WTC11 (cell line): ENCODE data around the gene ZP2. TPM values are rescaled to one million over a fixed set of nuclear protein-coding genes. Genes with fewer than 3 reads are reported as not detected.

Experiments
- ATAC-seq: fragments of 200-7000 bp; cut with Tn5 transposase; 2 replicates; pipeline ENCODE4 v1.10.0; 2021; ENCODE audit warnings: mild to moderate bottlenecking, moderate library complexity
- CTCF ChIA-PET: fragments of 300-600 bp; sonication (Branson Sonifier 250); formaldehyde crosslinking; loops from one replicate; lab custom pipeline; 2021; ENCODE audit warnings: antibody characterized with exemption; lab: Charles Lee
- POLR2A ChIA-PET: fragments of 350-600 bp; sonication (Branson Sonifier 250); formaldehyde crosslinking; loops from one replicate; lab custom pipeline; 2021; ENCODE audit warnings: antibody characterized with exemption; lab: Charles Lee
- DNase-seq: peaks from one replicate; pipeline ENCODE4 v3.0.0; 2021; ENCODE audit warnings: low spot score
- H3K27ac Mint-ChIP-seq: 2 replicates; pipeline ENCODE4 v1.8.0; 2021; ENCODE audit warnings: mixed read lengths
- H3K27me3 Mint-ChIP-seq: 2 replicates; pipeline ENCODE4 v1.8.0; 2021; ENCODE audit warnings: low read depth, mild to moderate bottlenecking, moderate library complexity, mixed read lengths
- H3K36me3 Mint-ChIP-seq: 2 replicates; pipeline ENCODE4 v1.8.0; 2021; ENCODE audit warnings: mixed read lengths
- H3K4me1 Mint-ChIP-seq: 2 replicates; pipeline ENCODE4 v1.8.0; 2022; ENCODE audit warnings: mixed read lengths
- H3K4me3 Mint-ChIP-seq: 2 replicates; pipeline ENCODE4 v1.8.0; 2021; ENCODE audit warnings: mild to moderate bottlenecking, moderate library complexity, mixed read lengths
- H3K9me3 Mint-ChIP-seq: 2 replicates; pipeline ENCODE4 v1.8.0; 2021; ENCODE audit warnings: mixed read lengths
- ARID4B ChIP-seq: sonication (generic); formaldehyde crosslinking; IDR thresholded peaks from 2 replicates; pipeline ENCODE4 v1.8.0; 2023; ENCODE audit warnings: missing genetic modification reagents, mild to moderate bottlenecking, borderline replicate concordance
- CBFB ChIP-seq: sonication (generic); formaldehyde crosslinking; IDR thresholded peaks from 2 replicates; pipeline ENCODE4 v1.8.1; 2022; ENCODE audit warnings: mild to moderate bottlenecking, low read depth, missing genetic modification reagents
- ETV6 ChIP-seq: sonication (generic); formaldehyde crosslinking; IDR thresholded peaks from 2 replicates; pipeline ENCODE4 v1.8.1; 2022; ENCODE audit warnings: mild to moderate bottlenecking, missing genetic modification reagents
- GABPB1 ChIP-seq: sonication (generic); formaldehyde crosslinking; IDR thresholded peaks from 2 replicates; pipeline ENCODE4 v1.8.1; 2023; ENCODE audit warnings: mild to moderate bottlenecking, missing genetic modification reagents
- MXD4 ChIP-seq: fragments of 250-450 bp; sonication (Bioruptor Pico); IDR thresholded peaks from 2 replicates; pipeline ENCODE4 v1.8.0; 2021; ENCODE audit warnings: mild to moderate bottlenecking, moderate library complexity, borderline replicate concordance
- MYBL2 ChIP-seq: sonication (generic); formaldehyde crosslinking; IDR thresholded peaks from 2 replicates; pipeline ENCODE4 v1.8.1; 2023; ENCODE audit warnings: mild to moderate bottlenecking, moderate library complexity, missing genetic modification reagents
- NFYB ChIP-seq: sonication (generic); formaldehyde crosslinking; conservative IDR thresholded peaks from 2 replicates; pipeline ENCODE4 v1.8.0; 2022; ENCODE audit warnings: low read depth, missing genetic modification reagents
- NR1H2 ChIP-seq: sonication (generic); formaldehyde crosslinking; IDR thresholded peaks from 2 replicates; pipeline ENCODE4 v1.9.0; 2021; ENCODE audit warnings: mild to moderate bottlenecking, moderate library complexity, missing genetic modification reagents
- PREB ChIP-seq: sonication (generic); formaldehyde crosslinking; IDR thresholded peaks from 2 replicates; pipeline ENCODE4 v1.8.1; 2022; ENCODE audit warnings: mild to moderate bottlenecking, missing genetic modification reagents, moderate library complexity, borderline replicate concordance
- PRRX2 ChIP-seq: fragments of 250-450 bp; sonication (Bioruptor Pico); IDR thresholded peaks from 2 replicates; pipeline ENCODE4 v1.8.0; 2021; ENCODE audit warnings: mild to moderate bottlenecking
- SP1 ChIP-seq: sonication (generic); formaldehyde crosslinking; conservative IDR thresholded peaks from 2 replicates; pipeline ENCODE4 v1.8.1; 2022; ENCODE audit warnings: missing genetic modification reagents
- TEAD1 ChIP-seq: sonication (generic); formaldehyde crosslinking; IDR thresholded peaks from 2 replicates; pipeline ENCODE4 v1.8.0; 2022; ENCODE audit warnings: mild to moderate bottlenecking, missing genetic modification reagents
- ZNF138 ChIP-seq: sonication (generic); formaldehyde crosslinking; conservative IDR thresholded peaks from 2 replicates; pipeline ENCODE4 v1.8.1; 2022; ENCODE audit warnings: mild to moderate bottlenecking, moderate library complexity, missing genetic modification reagents
- ZNF281 ChIP-seq: sonication (generic); formaldehyde crosslinking; IDR thresholded peaks from 2 replicates; pipeline ENCODE4 v1.8.0; 2023; ENCODE audit warnings: mild to moderate bottlenecking, missing genetic modification reagents
- total RNA-seq: library from RNA; stranded (reverse); gene quantifications from 3 replicates; pipeline ENCODE4 v1.2.3, GENCODE V29; 2021
- TF ChIP-seq, protein P1 (sequence below): sonication (generic); formaldehyde crosslinking; IDR thresholded peaks from 2 replicates; pipeline ENCODE4 v1.8.1; 2022; ENCODE audit warnings: low read depth, missing genetic modification reagents, borderline replicate concordance

The ZP2 gene
- total RNA-seq, 1 experiment from 2014 or later, result 0.07 TPM

GRCh38 chr16:21159281-21159951, 52.0 kb downstream of the ZP2 start (continued):
- TF ChIP-seq ZNF281 (CRISPR knock-in tag) (0 out of 2 replicates have a peak, but pooled peaks have one; percentile 65), NFYB (no peak), ZNF138 (no peak), NR1H2 (0 out of 2 replicates have a peak, but pooled peaks have one; percentile 56), SP1 (CRISPR knock-in tag) (peak; percentile 48), MYBL2 (CRISPR knock-in tag) (peak; percentile 61; the same call in 1 of the 2 replicates)

- H3K36me3 Mint-ChIP-seq, result peaks cover 22% of the 10 kb centered on the region
- CTCF ChIA-PET, result interaction anchor here (0.5 to 3.8 kb wide), 12 partner anchors 10 to 1262 kb away, joined by 3 to 122 read pairs (median 4); partner anchors contain the start of gene CRYM
- TF ChIP-seq SP1 (CRISPR knock-in tag) (0 out of 2 replicates have a peak, but pooled peaks have one; percentile 33), MXD4 (CRISPR knock-in tag) (no peak), ETV6 (0 out of 2 replicates have a peak, but pooled peaks have one; percentile 63), GABPB1 (0 out of 2 replicates have a peak, but pooled peaks have one; percentile 43), TEAD1 (peak; percentile 44; the same call in 1 of the 2 replicates)
- TF ChIP-seq, all 79 proteins: peak for 4
- Mint-ChIP-seq H3K27ac (peak within 1 kb of the TSS; percentile 17), H3K9me3 (peaks cover 4% of the 10 kb centered on the region), H3K4me1 (peaks cover 18% of the 10 kb centered on the region), H3K27me3 (peaks cover 9% of the 10 kb centered on the region), H3K4me3 (peak within 1 kb of the TSS; percentile 86)
- POLR2A ChIA-PET, result interaction anchor here (0.7 to 1.3 kb wide), 5 partner anchors 10 to 1216 kb away, joined by 3 to 8 read pairs (median 3); partner anchors contain the start of gene CDR2
- ATAC-seq (peak; percentile 84), DNase-seq (peak; percentile 89)
Measured at GRCh38 chr16:21158208-21159110, 52.9 kb downstream of the ZP2 start, which contains the start of gene LDAF1. LDAF1 (plus strand) TSS chr16:21158674; CDS start chr16:21161183, 2,509 bp downstream.

DNA sequence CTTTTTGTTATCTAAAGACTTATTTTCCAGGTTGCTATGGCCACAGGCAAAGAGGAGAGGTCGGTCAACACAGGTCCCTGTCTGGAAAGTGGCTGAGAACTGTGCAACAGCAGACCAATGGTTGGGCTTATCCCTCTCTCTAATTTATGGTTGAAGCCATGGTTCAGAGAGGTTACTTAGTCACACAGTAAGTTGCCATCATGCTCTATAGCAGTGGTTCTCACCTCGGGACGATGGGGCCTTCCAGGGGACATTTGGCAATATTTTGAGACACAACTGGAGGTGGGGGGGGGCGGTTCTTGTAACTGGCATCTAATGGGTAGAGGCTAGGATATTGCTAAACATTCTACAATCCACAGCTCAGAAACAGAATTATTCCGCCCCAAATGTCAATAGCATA, 53.7 kb downstream of the ZP2 start:
- ATAC-seq, result no peak
- H3K27me3 Mint-ChIP-seq, result peaks cover 9% of the 10 kb centered on the region
- no peak overlapping the region for H3K27ac Mint-ChIP-seq
- no peak for DNase-seq
- ChIA-PET CTCF (interaction anchor here (0.8 to 3.8 kb wide), 5 partner anchors 33 to 1163 kb away, joined by 3 to 122 read pairs (median 3); partner anchors contain the start of gene REXO5), POLR2A (interaction anchor here (0.6 to 1.1 kb wide), 2 partner anchors 126 to 143 kb away, joined by 3 to 4 read pairs; no protein-coding TSS in a partner anchor)
- peaks cover 14% of the 10 kb centered on the region for H3K36me3 Mint-ChIP-seq
- H3K9me3 Mint-ChIP-seq, result peaks cover 9% of the 10 kb centered on the region
- peak overlapping the region; percentile 86 for H3K4me3 Mint-ChIP-seq
- TF ChIP-seq ARID4B (CRISPR knock-in tag) (no peak), PRRX2 (CRISPR knock-in tag) (no peak), PREB (no peak), CBFB (CRISPR knock-in tag) (no peak)
- TF ChIP-seq, protein P1, sequence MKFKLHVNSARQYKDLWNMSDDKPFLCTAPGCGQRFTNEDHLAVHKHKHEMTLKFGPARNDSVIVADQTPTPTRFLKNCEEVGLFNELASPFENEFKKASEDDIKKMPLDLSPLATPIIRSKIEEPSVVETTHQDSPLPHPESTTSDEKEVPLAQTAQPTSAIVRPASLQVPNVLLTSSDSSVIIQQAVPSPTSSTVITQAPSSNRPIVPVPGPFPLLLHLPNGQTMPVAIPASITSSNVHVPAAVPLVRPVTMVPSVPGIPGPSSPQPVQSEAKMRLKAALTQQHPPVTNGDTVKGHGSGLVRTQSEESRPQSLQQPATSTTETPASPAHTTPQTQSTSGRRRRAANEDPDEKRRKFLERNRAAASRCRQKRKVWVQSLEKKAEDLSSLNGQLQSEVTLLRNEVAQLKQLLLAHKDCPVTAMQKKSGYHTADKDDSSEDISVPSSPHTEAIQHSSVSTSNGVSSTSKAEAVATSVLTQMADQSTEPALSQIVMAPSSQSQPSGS (CRISPR knock-in tag), result no peak
- TF ChIP-seq, all 79 proteins: peak for 0
- H3K4me1 Mint-ChIP-seq, result peaks cover 18% of the 10 kb centered on the region
